BE2C (cell line): Measurements from ENCODE around the gene APOLD1.

ENCODE experiments used
- DNase-seq: peaks from one replicate; pipeline ENCODE4 v3.0.0-alpha.2; 2020
- H3K27me3 ChIP-seq: fragments of 250-450 bp; sonication (Bioruptor Pico); 2 replicates; pipeline ENCODE4 v1.5.1; 2020; ENCODE audit warnings: mild to moderate bottlenecking
- H3K36me3 ChIP-seq: fragments of 250-450 bp; sonication (Bioruptor Pico); 2 replicates; pipeline ENCODE4 v1.5.1; 2020; ENCODE audit warnings: mild to moderate bottlenecking
- H3K4me1 ChIP-seq: fragments of 250-450 bp; sonication (Bioruptor Pico); 2 replicates; pipeline ENCODE4 v1.5.1; 2020
- H3K4me3 ChIP-seq: 2 replicates; pipeline ENCODE4 v1.5.1; 2011; ENCODE audit warnings: low read depth, low read length
- H3K9me3 ChIP-seq: fragments of 250-450 bp; sonication (Bioruptor Pico); 2 replicates; pipeline ENCODE4 v1.5.1; 2020
- CTCF ChIP-seq: IDR thresholded peaks from 2 replicates; pipeline ENCODE4 v1.5.1; 2012; ENCODE audit warnings: mild to moderate bottlenecking, low read depth, low read length

APOLD1 gene

GRCh38 chr12:12745576-12746211 is 39.8 kb upstream of the APOLD1 start:
- 0 out of 2 replicates have a peak, but pooled peaks cover 5% of the 10 kb centered on the region for H3K4me1 ChIP-seq
- no peaks in the 10 kb centered on the region for H3K36me3 ChIP-seq
- DNase-seq: no peak
- H3K27me3 ChIP-seq: no peaks in the 10 kb centered on the region
- no peak overlapping the region for H3K4me3 ChIP-seq
- no peak for TF ChIP-seq CTCF
- no peaks in the 10 kb centered on the region for H3K9me3 ChIP-seq

- Histone ChIP-seq H3K4me1 (0 out of 2 replicates have a peak, but pooled peaks cover 5% of the 10 kb centered on the region), H3K36me3 (no peaks in the 10 kb centered on the region), H3K9me3 (no peaks in the 10 kb centered on the region), H3K27me3 (no peaks in the 10 kb centered on the region), H3K4me3 (no peak overlapping the region)
- TF ChIP-seq CTCF: no peak
- peak; percentile 38 for DNase-seq
These were observed 38.2 kb upstream of the APOLD1 start for GRCh38 chr12:12747278-12747677.

- TF ChIP-seq CTCF: no peak
- Histone ChIP-seq H3K9me3 (no peaks in the 10 kb centered on the region), H3K36me3 (no peaks in the 10 kb centered on the region), H3K27me3 (no peaks in the 10 kb centered on the region), H3K4me1 (0 out of 2 replicates have a peak, but pooled peaks cover 5% of the 10 kb centered on the region), H3K4me3 (no peak overlapping the region)
- no peak for DNase-seq
These were observed 37.4 kb upstream of the APOLD1 start for GRCh38 chr12:12748044-12748443.

- no peak for DNase-seq
- H3K27me3 ChIP-seq: no peaks in the 10 kb centered on the region
- 0 out of 2 replicates have a peak, but pooled peaks cover 5% of the 10 kb centered on the region for H3K4me1 ChIP-seq
- H3K9me3 ChIP-seq: no peaks in the 10 kb centered on the region
- H3K36me3 ChIP-seq: no peaks in the 10 kb centered on the region
- H3K4me3 ChIP-seq: no peak overlapping the region
- no peak for TF ChIP-seq CTCF
These were observed 36.0 kb upstream of the APOLD1 start for GRCh38 chr12:12749433-12749832.

- no peak for DNase-seq
- H3K9me3 ChIP-seq: no peaks in the 10 kb centered on the region
- no peak overlapping the region for H3K4me3 ChIP-seq
- no peaks in the 10 kb centered on the region for H3K27me3 ChIP-seq
- H3K4me1 ChIP-seq: peaks cover 5% of the 10 kb centered on the region; the same call in 1 of the 2 replicates
- no peaks in the 10 kb centered on the region for H3K36me3 ChIP-seq
- no peak for TF ChIP-seq CTCF
These were observed 29.5 kb upstream of the APOLD1 start for GRCh38 chr12:12755923-12756322.

GRCh38 chr12:12757121-12757520 is 28.3 kb upstream of the APOLD1 start:
- Histone ChIP-seq H3K36me3 (no peaks in the 10 kb centered on the region), H3K27me3 (no peaks in the 10 kb centered on the region), H3K4me1 (peaks cover 5% of the 10 kb centered on the region; the same call in 1 of the 2 replicates), H3K4me3 (no peak overlapping the region), H3K9me3 (no peaks in the 10 kb centered on the region)
- no peak for TF ChIP-seq CTCF
- no peak for DNase-seq
